OCI-LY3 (cell line): ENCODE results near the gene TMCC1.
A peak's percentile ranks its signal among the peaks of the same experiment; 100 is the strongest.

Experiments
- H2AFZ ChIP-seq: fragments of 200-600, 300-600 bp; shearing (Covaris generic); 2 replicates; pipeline ENCODE4 v1.6.0; 2014; ENCODE audit warnings: antibody characterized with exemption, low read depth, low read length
- H3K27ac ChIP-seq: fragments of 200-600, 300-600 bp; sonication (generic); 2 replicates; pipeline ENCODE4 v1.5.1; 2014; ENCODE audit warnings: mild to moderate bottlenecking, low read length, moderate library complexity, mixed read lengths
- H3K27me3 ChIP-seq: fragments of 200-600, 300-600 bp; sonication (generic); 2 replicates; pipeline ENCODE4 v1.6.1; 2014; ENCODE audit warnings: low read depth, low read length, mixed read lengths
- H3K36me3 ChIP-seq: fragments of 200-600, 300-600 bp; sonication (generic); replicated peaks from 2 replicates; pipeline ENCODE3; 2014; ENCODE audit warnings: low read depth, low read length, mixed read lengths
- H3K4me1 ChIP-seq: fragments of 300-600, 200-600 bp; sonication (generic); 2 replicates; pipeline ENCODE4 v1.6.1; 2014; ENCODE audit warnings: low read length, mixed read lengths
- H3K4me2 ChIP-seq: fragments of 200-600, 300-600 bp; sonication (generic); 2 replicates; pipeline ENCODE4 v1.6.1; 2014; ENCODE audit warnings: low read length, mixed read lengths
- H3K4me3 ChIP-seq: fragments of 300-600, 200-600 bp; sonication (generic); 2 replicates; pipeline ENCODE4 v1.5.1; 2014; ENCODE audit warnings: antibody characterized with exemption, mild to moderate bottlenecking, low read length, moderate library complexity
- H3K79me2 ChIP-seq: fragments of 300-600, 200-600 bp; shearing (Covaris generic); 2 replicates; pipeline ENCODE4 v1.6.1; 2014; ENCODE audit warnings: mild to moderate bottlenecking, low read length, mixed read lengths
- H3K9ac ChIP-seq: fragments of 300-600, 200-600 bp; shearing (Covaris generic); 2 replicates; pipeline ENCODE4 v1.6.0; 2014; ENCODE audit warnings: mild to moderate bottlenecking, low read length, moderate library complexity
- H3K9me3 ChIP-seq: fragments of 200-600, 300-600 bp; shearing (Covaris generic); 2 replicates; pipeline ENCODE4 v1.6.1; 2014; ENCODE audit warnings: low read length, mixed read lengths; ENCODE audit not compliant: insufficient read depth
- H4K20me1 ChIP-seq: fragments of 200-600, 300-600 bp; sonication (generic); 2 replicates; pipeline ENCODE4 v1.6.1; 2016; ENCODE audit warnings: low read length, mixed read lengths; ENCODE audit not compliant: insufficient read depth
- EZH2phosphoT487 ChIP-seq: fragments of 200-600 bp; shearing (Covaris generic); IDR thresholded peaks from 2 replicates; pipeline ENCODE4 v1.6.1; 2018; ENCODE audit warnings: antibody characterized with exemption, mixed run types, low read depth
- TF ChIP-seq, protein P1 (sequence below): fragments of 200-600, 300-600 bp; sonication (generic); IDR thresholded peaks from 2 replicates; pipeline ENCODE4 v1.5.1; 2014; ENCODE audit warnings: antibody characterized with exemption, low read length, low read depth

The TMCC1 gene

DNA sequence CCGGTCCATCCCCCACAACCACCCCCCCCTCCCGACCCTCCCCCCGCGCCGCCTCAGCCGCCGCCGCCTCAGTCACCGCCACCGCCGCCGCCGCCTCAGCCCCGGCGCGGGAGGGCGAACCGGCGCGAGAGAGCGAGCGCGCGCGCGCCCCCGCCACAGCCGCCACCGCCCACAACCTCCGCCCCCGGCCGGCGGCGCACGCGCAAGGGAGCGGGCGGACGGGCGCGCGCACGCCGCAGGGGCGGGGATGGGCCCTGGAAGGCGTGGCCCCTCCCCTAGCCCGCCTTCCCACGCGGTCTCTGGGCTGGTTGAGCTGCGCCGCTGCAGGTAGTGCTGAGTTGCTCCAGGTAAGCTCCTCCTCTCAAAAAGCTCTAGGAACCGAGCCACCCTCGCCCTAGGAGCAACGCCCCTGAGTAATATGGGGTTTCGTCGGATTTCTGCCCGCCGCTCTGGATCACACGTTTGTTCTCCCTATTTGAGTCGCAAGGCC is at the start of gene TMCC1:
Gene TMCC1 (minus strand): TSS at position 131 of the 490 bp plus-strand sequence.
- H2AFZ ChIP-seq, result peak within 1 kb of the TSS; percentile 58
- H3K4me2 ChIP-seq, result peak within 1 kb of the TSS; percentile 83
- peak within 1 kb of the TSS; percentile 94 for H3K4me3 ChIP-seq
- peaks cover 17% of the 10 kb centered on the region for H3K36me3 ChIP-seq
- no peak for TF ChIP-seq EZH2phosphoT487
- TF ChIP-seq, protein P1, sequence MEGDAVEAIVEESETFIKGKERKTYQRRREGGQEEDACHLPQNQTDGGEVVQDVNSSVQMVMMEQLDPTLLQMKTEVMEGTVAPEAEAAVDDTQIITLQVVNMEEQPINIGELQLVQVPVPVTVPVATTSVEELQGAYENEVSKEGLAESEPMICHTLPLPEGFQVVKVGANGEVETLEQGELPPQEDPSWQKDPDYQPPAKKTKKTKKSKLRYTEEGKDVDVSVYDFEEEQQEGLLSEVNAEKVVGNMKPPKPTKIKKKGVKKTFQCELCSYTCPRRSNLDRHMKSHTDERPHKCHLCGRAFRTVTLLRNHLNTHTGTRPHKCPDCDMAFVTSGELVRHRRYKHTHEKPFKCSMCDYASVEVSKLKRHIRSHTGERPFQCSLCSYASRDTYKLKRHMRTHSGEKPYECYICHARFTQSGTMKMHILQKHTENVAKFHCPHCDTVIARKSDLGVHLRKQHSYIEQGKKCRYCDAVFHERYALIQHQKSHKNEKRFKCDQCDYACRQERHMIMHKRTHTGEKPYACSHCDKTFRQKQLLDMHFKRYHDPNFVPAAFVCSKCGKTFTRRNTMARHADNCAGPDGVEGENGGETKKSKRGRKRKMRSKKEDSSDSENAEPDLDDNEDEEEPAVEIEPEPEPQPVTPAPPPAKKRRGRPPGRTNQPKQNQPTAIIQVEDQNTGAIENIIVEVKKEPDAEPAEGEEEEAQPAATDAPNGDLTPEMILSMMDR, result no peak
- peaks cover 46% of the 10 kb centered on the region for H3K79me2 ChIP-seq
- H3K9ac ChIP-seq, result peak within 1 kb of the TSS; percentile 90
- H3K4me1 ChIP-seq, result peaks cover 14% of the 10 kb centered on the region
- H4K20me1 ChIP-seq, result 0 out of 2 replicates have a peak, but pooled peaks cover 3% of the 10 kb centered on the region
- peak within 1 kb of the TSS; percentile 40 for H3K27ac ChIP-seq
- no peaks in the 10 kb centered on the region; the same call in 1 of the 2 replicates for H3K9me3 ChIP-seq
- no peaks in the 10 kb centered on the region for H3K27me3 ChIP-seq

DNA sequence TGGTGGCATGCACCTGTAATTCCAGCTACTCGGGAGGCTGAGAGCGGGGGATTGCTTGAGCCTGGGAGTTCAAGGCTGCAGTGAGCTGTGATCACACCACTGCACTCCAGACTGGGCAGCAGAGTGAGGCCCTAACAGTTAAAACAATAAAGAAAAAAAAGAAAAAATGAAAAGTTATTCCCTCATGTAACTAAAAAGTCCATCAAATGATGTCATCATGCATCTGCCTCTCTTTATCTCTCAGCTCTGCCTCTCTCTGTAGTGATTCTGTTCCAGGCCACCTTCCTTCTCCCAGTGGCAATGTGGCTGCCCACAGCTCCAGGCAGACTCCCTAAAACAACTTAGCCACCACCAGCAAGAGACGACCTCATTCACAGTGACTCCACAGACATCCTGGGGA is 49.5 kb upstream of the TMCC1 start:
- H3K27ac ChIP-seq, result no peak overlapping the region
- H3K9me3 ChIP-seq, result no peaks in the 10 kb centered on the region
- no peaks in the 10 kb centered on the region for H3K79me2 ChIP-seq
- no peaks in the 10 kb centered on the region for H4K20me1 ChIP-seq
- TF ChIP-seq, protein P1, result no peak
- no peak for TF ChIP-seq EZH2phosphoT487
- no peak overlapping the region for H3K9ac ChIP-seq
- H3K27me3 ChIP-seq, result peaks cover 5% of the 10 kb centered on the region; the same call in 1 of the 2 replicates
- H2AFZ ChIP-seq, result no peak overlapping the region
- no peak overlapping the region for H3K4me3 ChIP-seq
- H3K36me3 ChIP-seq, result no peaks in the 10 kb centered on the region
- H3K4me1 ChIP-seq, result no peaks in the 10 kb centered on the region
- no peak overlapping the region for H3K4me2 ChIP-seq

DNA sequence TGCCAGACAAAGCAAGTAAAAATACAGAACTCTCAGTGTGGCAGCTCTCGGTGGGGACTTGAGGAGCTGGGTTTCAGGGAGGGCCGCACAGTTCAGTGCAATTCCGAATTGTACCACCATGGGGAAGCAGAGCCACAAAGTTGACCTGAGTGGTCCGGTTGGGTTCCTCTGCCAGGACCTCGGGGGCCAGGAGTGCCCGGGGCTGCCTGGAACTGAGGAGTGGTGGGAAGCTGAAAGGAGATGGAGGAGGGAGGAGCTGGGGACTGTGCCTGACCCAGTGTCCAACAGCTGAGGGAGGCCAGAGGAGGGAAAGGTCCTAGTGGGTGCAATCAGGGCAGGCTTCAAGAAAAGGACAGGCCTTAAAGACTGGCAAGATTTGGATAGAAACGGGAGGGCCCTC is 48.8 kb upstream of the TMCC1 start:
- peaks cover 4% of the 10 kb centered on the region; the same call in 1 of the 2 replicates for H3K27me3 ChIP-seq
- TF ChIP-seq, protein P1, result peak; percentile 74
- TF ChIP-seq EZH2phosphoT487, result no peak
- H3K79me2 ChIP-seq, result no peaks in the 10 kb centered on the region
- H3K4me2 ChIP-seq, result no peak overlapping the region
- no peak overlapping the region for H3K27ac ChIP-seq
- no peak overlapping the region for H3K4me3 ChIP-seq
- H4K20me1 ChIP-seq, result no peaks in the 10 kb centered on the region
- H3K36me3 ChIP-seq, result no peaks in the 10 kb centered on the region
- peak overlapping the region; percentile 68 for H2AFZ ChIP-seq
- no peak overlapping the region for H3K9ac ChIP-seq
- H3K4me1 ChIP-seq, result no peaks in the 10 kb centered on the region
- H3K9me3 ChIP-seq, result no peaks in the 10 kb centered on the region

DNA sequence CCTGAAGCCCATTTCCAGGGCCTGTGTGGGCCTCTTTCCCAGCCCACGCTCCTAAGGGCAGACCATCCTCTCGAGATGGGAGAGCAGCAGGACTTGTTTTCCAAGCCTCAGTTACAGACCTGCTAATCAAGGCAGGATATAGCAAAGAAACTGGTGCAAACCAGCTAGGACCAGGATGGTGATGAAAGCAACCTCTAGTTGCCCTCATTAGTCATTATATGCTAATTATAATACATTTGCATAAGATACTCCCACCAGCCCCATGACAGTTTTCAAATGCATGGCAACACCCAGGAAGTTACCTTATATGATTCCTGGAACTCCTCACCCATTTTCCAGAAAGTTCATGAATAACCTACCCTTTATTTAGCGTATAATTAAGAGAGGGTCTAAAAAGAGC is 46.6 kb upstream of the TMCC1 start:
- no peak overlapping the region for H3K4me3 ChIP-seq
- H4K20me1 ChIP-seq, result no peaks in the 10 kb centered on the region
- no peaks in the 10 kb centered on the region for H3K36me3 ChIP-seq
- TF ChIP-seq, protein P1, result no peak
- TF ChIP-seq EZH2phosphoT487, result no peak
- H3K9ac ChIP-seq, result no peak overlapping the region
- H3K27me3 ChIP-seq, result no peaks in the 10 kb centered on the region
- no peak overlapping the region for H3K4me2 ChIP-seq
- H3K4me1 ChIP-seq, result no peaks in the 10 kb centered on the region
- no peak overlapping the region for H3K27ac ChIP-seq
- no peaks in the 10 kb centered on the region for H3K79me2 ChIP-seq
- no peak overlapping the region for H2AFZ ChIP-seq
- no peaks in the 10 kb centered on the region for H3K9me3 ChIP-seq
